Stimulated activated memory B cell treated with anti-CD40 and anti-IgM and Interleukin-4, amounts not matched to agents 10 μg/mL and 1 μg/mL and 100 μg/mL, for 72 hours (primary cell): ENCODE results near the gene CIRBP.
A peak's percentile ranks its signal among the peaks of the same experiment; 100 is the strongest.

Experiments used
- ATAC-seq: fragments of 150-1000 bp; cut with Tn5 transposase; 2 replicates; pipeline ENCODE4 v1.10.0; 2021
- H3K27ac Mint-ChIP-seq: one replicate; pipeline ENCODE4 v1.8.0; 2022; ENCODE audit warnings: mild to moderate bottlenecking, mixed read lengths
- H3K27me3 Mint-ChIP-seq: one replicate; pipeline ENCODE4 v1.8.0; 2022; ENCODE audit warnings: mixed read lengths
- H3K36me3 Mint-ChIP-seq: one replicate; pipeline ENCODE4 v1.8.0; 2022; ENCODE audit warnings: mixed read lengths
- H3K4me1 Mint-ChIP-seq: one replicate; pipeline ENCODE4 v1.8.0; 2022; ENCODE audit warnings: mixed read lengths
- H3K4me3 Mint-ChIP-seq: one replicate; pipeline ENCODE4 v1.8.0; 2022; ENCODE audit warnings: mild to moderate bottlenecking, moderate library complexity, mixed read lengths
- H3K9me3 Mint-ChIP-seq: one replicate; pipeline ENCODE4 v1.8.0; 2022; ENCODE audit warnings: mixed read lengths

The CIRBP gene

DNA sequence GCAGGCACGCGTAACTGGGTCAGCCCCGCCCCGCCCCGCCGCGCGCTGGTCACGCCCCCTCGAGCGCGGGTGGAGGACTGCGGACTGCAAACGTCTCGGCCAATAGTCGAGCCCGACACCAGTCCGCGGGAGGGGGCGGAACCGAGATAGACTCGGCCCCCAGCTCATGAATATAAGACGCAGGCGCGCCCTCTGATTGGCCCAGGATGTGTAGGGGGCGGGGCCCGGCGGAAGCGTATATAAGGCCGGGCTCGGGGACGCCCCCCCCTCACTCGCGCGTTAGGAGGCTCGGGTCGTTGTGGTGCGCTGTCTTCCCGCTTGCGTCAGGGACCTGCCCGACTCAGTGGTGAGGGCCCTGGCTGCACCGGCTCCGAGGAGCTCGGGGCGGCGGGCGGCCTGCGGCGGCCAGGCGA lies at the start of gene CIRBP:
CIRBP (plus strand) TSS at position 268 of the 413 bp plus-strand sequence. CDS start 1,602 bp downstream, outside the sequence.
- no peaks in the 10 kb centered on the region for H3K27me3 Mint-ChIP-seq
- H3K36me3 Mint-ChIP-seq, result peaks cover 49% of the 10 kb centered on the region
- no peaks in the 10 kb centered on the region for H3K9me3 Mint-ChIP-seq
- peak; percentile 80 for ATAC-seq
- H3K27ac Mint-ChIP-seq, result peak within 1 kb of the TSS; percentile 97
- peak within 1 kb of the TSS; percentile 84 for H3K4me3 Mint-ChIP-seq
- H3K4me1 Mint-ChIP-seq, result peaks cover 81% of the 10 kb centered on the region

DNA sequence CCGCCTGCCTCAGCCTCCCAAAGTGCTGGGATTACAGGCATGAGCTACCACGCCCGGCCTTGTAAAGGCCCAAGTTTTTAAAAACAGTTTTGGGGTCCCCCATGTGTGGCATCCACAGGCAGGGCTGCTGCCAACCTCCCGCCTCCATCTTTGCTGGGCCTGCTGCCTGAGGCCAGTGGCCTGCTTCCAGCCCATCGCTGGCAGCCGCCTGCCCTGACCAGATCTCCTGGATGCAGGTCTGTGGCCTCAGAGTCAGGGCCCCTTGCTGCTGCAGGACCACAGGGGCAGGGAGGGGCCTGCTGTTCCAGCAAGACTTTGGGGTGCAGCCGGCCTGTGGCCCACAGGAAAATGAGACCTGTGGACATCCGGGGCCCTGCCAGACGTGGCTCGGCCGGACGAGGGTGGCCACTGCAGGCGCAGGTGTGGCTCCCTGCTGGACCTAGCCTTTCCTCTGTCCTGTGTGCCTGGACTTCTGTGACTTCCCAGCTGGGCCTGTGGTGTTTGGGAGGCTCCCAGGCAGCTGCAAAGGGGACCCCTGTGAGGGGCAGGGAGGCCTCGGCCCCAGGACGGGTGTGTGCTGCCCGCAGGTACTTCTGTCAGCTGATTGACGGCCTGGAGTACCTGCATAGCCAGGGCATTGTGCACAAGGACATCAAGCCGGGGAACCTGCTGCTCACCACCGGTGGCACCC lies 49.2 kb upstream of the CIRBP start:
- H3K27me3 Mint-ChIP-seq, result no peaks in the 10 kb centered on the region
- no peak overlapping the region for H3K4me3 Mint-ChIP-seq
- no peak overlapping the region for H3K27ac Mint-ChIP-seq
- no peaks in the 10 kb centered on the region for H3K9me3 Mint-ChIP-seq
- H3K36me3 Mint-ChIP-seq, result no peaks in the 10 kb centered on the region
- no peak for ATAC-seq
- H3K4me1 Mint-ChIP-seq, result no peaks in the 10 kb centered on the region

- no peak overlapping the region for H3K4me3 Mint-ChIP-seq
- no peak overlapping the region for H3K27ac Mint-ChIP-seq
- H3K27me3 Mint-ChIP-seq, result no peaks in the 10 kb centered on the region
- H3K9me3 Mint-ChIP-seq, result no peaks in the 10 kb centered on the region
- H3K36me3 Mint-ChIP-seq, result no peaks in the 10 kb centered on the region
- H3K4me1 Mint-ChIP-seq, result no peaks in the 10 kb centered on the region
- ATAC-seq, result no peak
Measured at GRCh38 chr19:1220477-1220930, 48.6 kb upstream of the CIRBP start.

DNA sequence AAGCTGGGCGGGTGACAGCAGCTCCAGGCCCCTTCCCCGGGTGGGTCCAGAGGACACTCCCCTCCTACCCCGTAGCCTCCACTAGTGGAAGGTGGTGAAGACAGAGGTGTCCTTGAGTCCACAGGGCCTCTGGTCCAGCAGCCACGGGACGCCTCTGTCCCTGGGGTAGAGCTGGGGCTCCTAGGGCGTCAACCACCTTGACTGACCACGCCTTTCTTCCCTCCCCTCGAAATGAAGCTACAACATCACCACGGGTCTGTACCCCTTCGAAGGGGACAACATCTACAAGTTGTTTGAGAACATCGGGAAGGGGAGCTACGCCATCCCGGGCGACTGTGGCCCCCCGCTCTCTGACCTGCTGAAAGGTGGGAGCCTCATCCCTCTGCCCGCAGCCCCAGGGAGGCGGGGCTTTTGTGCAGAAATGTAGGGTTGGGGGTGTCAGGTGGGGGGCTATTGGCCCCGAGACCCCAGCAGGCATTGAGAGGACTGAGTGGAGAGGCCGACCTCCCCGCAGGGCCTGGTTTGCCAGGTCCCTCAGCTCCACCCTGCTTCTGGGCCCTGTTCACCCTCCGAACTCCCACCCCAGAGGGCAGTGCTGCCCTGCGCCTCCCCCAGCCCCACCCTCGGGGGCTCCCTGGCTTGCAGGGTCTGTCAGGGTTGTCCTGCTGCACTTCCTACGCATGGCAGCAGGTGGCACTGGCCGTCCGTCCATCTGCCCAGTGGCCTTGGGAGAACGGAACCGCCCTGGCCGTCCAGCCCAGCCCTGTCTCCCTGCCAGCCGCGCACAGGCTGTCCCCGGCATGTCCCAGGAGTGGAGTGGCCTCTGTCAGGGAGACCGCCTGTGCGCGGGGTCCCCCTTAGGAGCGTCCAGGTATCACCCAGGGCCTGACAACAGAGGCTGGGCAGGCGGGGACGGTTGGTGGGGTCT lies 47.9 kb upstream of the CIRBP start:
- Mint-ChIP-seq H3K4me1 (no peaks in the 10 kb centered on the region), H3K36me3 (no peaks in the 10 kb centered on the region), H3K27me3 (no peaks in the 10 kb centered on the region), H3K4me3 (no peak overlapping the region), H3K9me3 (no peaks in the 10 kb centered on the region), H3K27ac (no peak overlapping the region)
- no peak for ATAC-seq

- no peak for ATAC-seq
- Mint-ChIP-seq H3K36me3 (no peaks in the 10 kb centered on the region), H3K4me3 (no peak overlapping the region), H3K4me1 (no peaks in the 10 kb centered on the region), H3K27me3 (no peaks in the 10 kb centered on the region), H3K9me3 (no peaks in the 10 kb centered on the region), H3K27ac (no peak overlapping the region)
Measured at GRCh38 chr19:1221904-1222255, 47.3 kb upstream of the CIRBP start.

GRCh38 chr19:1222394-1222793 lies 46.7 kb upstream of the CIRBP start:
- Mint-ChIP-seq H3K4me1 (no peaks in the 10 kb centered on the region), H3K4me3 (no peak overlapping the region), H3K36me3 (no peaks in the 10 kb centered on the region), H3K27me3 (no peaks in the 10 kb centered on the region), H3K27ac (no peak overlapping the region), H3K9me3 (no peaks in the 10 kb centered on the region)
- no peak for ATAC-seq

GRCh38 chr19:1223018-1223855 lies 45.9 kb upstream of the CIRBP start:
- H3K27me3 Mint-ChIP-seq, result no peaks in the 10 kb centered on the region
- H3K4me1 Mint-ChIP-seq, result no peaks in the 10 kb centered on the region
- H3K4me3 Mint-ChIP-seq, result no peak overlapping the region
- no peak overlapping the region for H3K27ac Mint-ChIP-seq
- H3K9me3 Mint-ChIP-seq, result no peaks in the 10 kb centered on the region
- ATAC-seq, result peak; percentile 45
- H3K36me3 Mint-ChIP-seq, result peaks cover 4% of the 10 kb centered on the region

GRCh38 chr19:1224047-1224825 lies 44.9 kb upstream of the CIRBP start:
- Mint-ChIP-seq H3K9me3 (no peaks in the 10 kb centered on the region), H3K4me3 (no peak overlapping the region), H3K4me1 (no peaks in the 10 kb centered on the region), H3K27ac (no peak overlapping the region), H3K36me3 (peaks cover 5% of the 10 kb centered on the region), H3K27me3 (no peaks in the 10 kb centered on the region)
- ATAC-seq, result no peak

DNA sequence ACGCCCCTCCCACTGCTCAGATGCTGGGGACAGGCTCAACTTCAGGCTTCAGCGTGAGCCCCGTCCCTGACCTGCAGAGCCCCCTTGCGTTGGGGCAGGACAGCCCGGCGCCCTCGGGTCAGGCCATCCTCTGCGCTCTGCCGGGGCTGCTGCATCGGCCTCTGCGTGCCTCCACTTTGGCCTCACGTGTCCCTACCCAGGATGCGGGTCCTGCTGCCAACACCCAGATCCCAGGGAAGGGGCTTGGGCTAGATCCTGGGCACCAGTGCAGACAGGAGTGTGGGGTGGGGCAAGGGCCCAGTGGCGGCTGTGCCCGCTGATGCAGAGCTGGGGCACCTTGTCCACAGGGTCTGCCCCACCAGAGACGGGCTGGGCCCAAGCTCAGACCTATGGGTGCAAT lies 44.3 kb upstream of the CIRBP start:
- Mint-ChIP-seq H3K27ac (no peak overlapping the region), H3K27me3 (no peaks in the 10 kb centered on the region), H3K4me3 (no peak overlapping the region), H3K36me3 (peaks cover 5% of the 10 kb centered on the region), H3K4me1 (no peaks in the 10 kb centered on the region), H3K9me3 (no peaks in the 10 kb centered on the region)
- no peak for ATAC-seq

GRCh38 chr19:1225440-1226226 lies 43.5 kb upstream of the CIRBP start:
- ATAC-seq, result no peak

GRCh38 chr19:1226227-1226518 lies 43.0 kb upstream of the CIRBP start:
- Mint-ChIP-seq H3K4me3 (no peak overlapping the region), H3K9me3 (no peaks in the 10 kb centered on the region), H3K27me3 (no peaks in the 10 kb centered on the region), H3K4me1 (no peaks in the 10 kb centered on the region), H3K36me3 (peaks cover 5% of the 10 kb centered on the region), H3K27ac (no peak overlapping the region)
- no peak for ATAC-seq

More at GRCh38 chr19:1225440-1226226, 43.5 kb upstream of the CIRBP start:
- Mint-ChIP-seq H3K4me1 (no peaks in the 10 kb centered on the region), H3K27me3 (no peaks in the 10 kb centered on the region), H3K36me3 (peaks cover 5% of the 10 kb centered on the region), H3K9me3 (no peaks in the 10 kb centered on the region), H3K4me3 (no peak overlapping the region), H3K27ac (no peak overlapping the region)

DNA sequence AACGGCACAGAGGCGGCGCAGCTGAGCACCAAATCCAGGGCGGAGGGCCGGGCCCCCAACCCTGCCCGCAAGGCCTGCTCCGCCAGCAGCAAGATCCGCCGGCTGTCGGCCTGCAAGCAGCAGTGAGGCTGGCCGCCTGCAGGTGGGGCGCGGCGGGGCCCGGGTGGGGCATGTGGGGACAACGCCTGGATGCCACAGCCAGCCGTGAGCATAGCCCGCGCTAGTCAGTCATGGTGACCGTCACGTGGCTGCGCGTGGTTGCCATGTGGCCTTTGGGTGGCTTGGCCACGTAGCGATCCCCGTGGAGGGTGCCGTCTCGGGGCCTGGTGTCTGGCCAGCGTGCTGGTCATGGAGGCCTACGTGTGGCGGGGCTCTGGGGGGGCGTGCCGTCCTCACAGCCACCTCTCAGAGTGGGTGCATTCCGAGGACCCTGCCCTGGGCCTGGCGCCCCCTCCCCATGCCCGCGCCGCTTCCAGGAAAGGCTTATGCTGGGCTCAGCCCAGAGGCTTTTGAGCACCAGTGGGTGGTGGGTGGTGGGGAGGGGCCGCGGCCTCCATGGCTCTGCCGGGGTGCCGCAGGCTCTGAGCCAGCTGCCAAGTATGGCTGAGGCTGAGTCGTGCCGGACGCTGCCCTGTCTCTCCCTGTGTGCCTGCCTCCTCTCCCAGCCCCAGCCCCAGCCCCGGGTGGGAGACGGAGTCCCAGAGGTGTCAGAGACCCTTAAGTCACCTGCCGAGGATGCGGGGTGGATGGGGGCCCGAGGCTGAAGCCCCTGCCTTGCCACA lies 42.4 kb upstream of the CIRBP start:
- H3K4me3 Mint-ChIP-seq, result no peak overlapping the region
- H3K27ac Mint-ChIP-seq, result no peak overlapping the region
- no peak for ATAC-seq
- H3K9me3 Mint-ChIP-seq, result no peaks in the 10 kb centered on the region
- H3K4me1 Mint-ChIP-seq, result no peaks in the 10 kb centered on the region
- H3K27me3 Mint-ChIP-seq, result no peaks in the 10 kb centered on the region
- H3K36me3 Mint-ChIP-seq, result peaks cover 5% of the 10 kb centered on the region

DNA sequence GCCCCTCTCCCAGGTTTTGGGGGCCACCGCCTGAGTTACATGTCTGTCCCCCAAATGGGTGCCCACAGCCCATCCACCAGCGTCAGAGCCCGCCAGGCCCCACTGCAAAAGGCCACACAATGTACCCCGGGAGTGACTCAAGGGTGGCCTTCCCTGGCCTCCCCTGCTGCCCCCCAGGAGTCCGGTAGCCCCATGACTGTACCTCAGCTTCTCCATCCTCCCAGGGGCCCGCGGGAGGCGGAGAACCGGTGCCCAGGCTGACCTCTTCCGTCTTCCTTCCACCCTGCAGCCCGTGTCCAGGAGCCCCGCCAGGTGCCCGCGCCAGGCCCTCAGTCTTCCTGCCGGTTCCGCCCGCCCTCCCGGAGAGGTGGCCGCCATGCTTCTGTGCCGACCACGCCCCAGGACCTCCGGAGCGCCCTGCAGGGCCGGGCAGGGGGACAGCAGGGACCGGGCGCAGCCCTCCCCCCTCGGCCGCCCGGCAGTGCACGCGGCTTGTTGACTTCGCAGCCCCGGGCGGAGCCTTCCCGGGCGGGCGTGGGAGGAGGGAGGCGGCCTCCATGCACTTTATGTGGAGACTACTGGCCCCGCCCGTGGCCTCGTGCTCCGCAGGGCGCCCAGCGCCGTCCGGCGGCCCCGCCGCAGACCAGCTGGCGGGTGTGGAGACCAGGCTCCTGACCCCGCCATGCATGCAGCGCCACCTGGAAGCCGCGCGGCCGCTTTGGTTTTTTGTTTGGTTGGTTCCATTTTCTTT lies 41.7 kb upstream of the CIRBP start:
- ATAC-seq, result no peak
- Mint-ChIP-seq H3K27ac (no peak overlapping the region), H3K4me3 (no peak overlapping the region), H3K9me3 (no peaks in the 10 kb centered on the region), H3K27me3 (no peaks in the 10 kb centered on the region), H3K36me3 (peaks cover 5% of the 10 kb centered on the region), H3K4me1 (no peaks in the 10 kb centered on the region)
